Prostate gland (tissue), 2 donors: ENCODE data around the gene CPEB2. TPM values are rescaled to one million over a fixed set of nuclear protein-coding genes. Genes with fewer than 3 reads are reported as not detected.

Experiments used
- DNase-seq: peaks from one replicate; pipeline ENCODE4 v3.0.0-alpha.2; 2019; ENCODE audit warnings: low spot score
- H3K27ac ChIP-seq, 2 donors: fragments of 200-600 bp; sonication (generic); 2 replicates each; pipeline ENCODE4 v1.5.1; 2017 to 2019
- H3K27me3 ChIP-seq: fragments of 200-600 bp; sonication (generic); replicated peaks from 2 replicates; pipeline ENCODE4 v1.5.1; 2019; ENCODE audit not compliant: insufficient read depth
- H3K36me3 ChIP-seq, 2 donors: fragments of 200-600 bp; sonication (generic); 1 replicate in 1 of 2; 2 replicates in 1 of 2; pipeline versions ENCODE4 v1.5.1 to v1.8.1; 2017 to 2019
- H3K4me1 ChIP-seq: fragments of 200-600 bp; sonication (generic); replicated peaks from 2 replicates; pipeline ENCODE4 v1.5.1; 2019
- H3K4me3 ChIP-seq, 2 donors: fragments of 200-600 bp; sonication (generic); 2 replicates each; pipeline ENCODE4 v1.5.1; 2017 to 2019
- H3K9me3 ChIP-seq: fragments of 200-600 bp; sonication (generic); 2 replicates; pipeline ENCODE4 v1.5.1; 2017
- CTCF ChIP-seq, 4 experiments: fragments of 200-600 bp in 2 of 4; fragments of 450-650 bp in 2 of 4; sonication (generic) in 2 of 4; IDR thresholded peaks; 1 replicate in 3 of 4; 2 replicates in 1 of 4; pipeline ENCODE4 v1.5.1; 2016 to 2019; ENCODE audit warnings: antibody characterized with exemption in 4 of 4, mild to moderate bottlenecking in 2 of 4, moderate library complexity in 2 of 4
- POLR2A ChIP-seq: fragments of 450-650 bp; IDR thresholded peaks from one replicate; pipeline ENCODE4 v1.6.1; 2016; ENCODE audit warnings: antibody characterized with exemption, mild to moderate bottlenecking
- POLR2AphosphoS5 ChIP-seq: sonication (generic); formaldehyde crosslinking; IDR thresholded peaks from one replicate; pipeline ENCODE4 v1.6.1; 2017; ENCODE audit warnings: antibody characterized with exemption
- WGBS: methylation state at CpG from one replicate; pipeline ENCODE4 v1.1.5; 2018; 5-methylcytosine and 5-hydroxymethylcytosine counted together
- intact Hi-C: fragments of 100-400 bp; cut with DNase I; formaldehyde crosslinking; loops from one replicate; pipeline ENCODE4 v1.14.2; 2022
- total RNA-seq, 2 donors: library from RNA; depleted of rRNA; stranded (reverse); fragments of >200 nt; gene quantifications; one replicate each; pipeline ENCODE4 v1.1.0, GENCODE V29; 2016

The CPEB2 gene
- total RNA-seq, 2 donors from 2014 or later: 14.5 to 47.3 TPM

- no peaks in the 10 kb centered on the region for H3K27me3 ChIP-seq
- 23% methylated on average over 4 of the region's 4 CpGs for WGBS
- H3K4me3 ChIP-seq: no peak overlapping the region
- intact Hi-C loops: no loop called here
- TF ChIP-seq POLR2A: no peak
- no peak for TF ChIP-seq CTCF (IDR thresholded peaks at IDR 0.05)
- no peak for TF ChIP-seq POLR2AphosphoS5
- no peak for DNase-seq
- no peaks in the 10 kb centered on the region for H3K9me3 ChIP-seq
- H3K36me3 ChIP-seq: no peaks in the 10 kb centered on the region
- H3K27ac ChIP-seq: no peak overlapping the region
- H3K4me1 ChIP-seq: no peaks in the 10 kb centered on the region
Measured at GRCh38 chr4:15118292-15118691, 116.0 kb downstream of the CPEB2 start.
